Measurements from ENCODE around the gene ZNF775. TPM values are rescaled to one million over a fixed set of nuclear protein-coding genes. Genes with fewer than 3 reads are reported as not detected.
A peak's percentile ranks its signal among the peaks of the same experiment; 100 is the strongest.

Gene ZNF775
- total RNA-seq, 2 experiments from 2014 or later, result 3.9 to 5.1 TPM

GRCh38 chr7:150370612-150371071 lies 8.5 kb upstream of the ZNF775 start:
- DNase-seq (no peak), ATAC-seq (no peak)
- ChIA-PET POLR2A (interaction anchor here (0.8 kb wide), 1 partner anchor 385 kb away, joined by 7 read pairs; no protein-coding TSS in a partner anchor), CTCF (interaction anchor here (0.6 kb wide), 1 partner anchor 144 kb away, joined by 3 read pairs; the partner anchor contains the start of gene GIMAP7)
- Mint-ChIP-seq H3K4me3 (peak overlapping the region; percentile 90), H3K36me3 (ENCODE audit: low read depth) (peaks cover 27% of the 10 kb centered on the region), H3K27ac (peak overlapping the region; percentile 75), H3K9me3 (ENCODE audit: low read depth) (no peaks in the 10 kb centered on the region), H3K4me1 (peaks cover 43% of the 10 kb centered on the region), H3K27me3 (no peaks in the 10 kb centered on the region)
- intact Hi-C loops (cut with DNase I, micrococcal nuclease), result loop anchor here (2.0 to 10.0 kb wide), 2 partner anchors 14 to 974 kb away; partner anchors contain the start of gene NUB1 (in 1 of the 2)

- intact Hi-C loops (cut with DNase I, micrococcal nuclease), result loop anchor here (2.0 to 10.0 kb wide), 2 partner anchors 15 to 973 kb away; partner anchors contain the start of gene NUB1 (in 1 of the 2)
- no peak for ATAC-seq
- peaks cover 30% of the 10 kb centered on the region for H3K36me3 Mint-ChIP-seq (ENCODE audit: low read depth)
- no peaks in the 10 kb centered on the region for H3K9me3 Mint-ChIP-seq (ENCODE audit: low read depth)
- no peak overlapping the region for H3K27ac Mint-ChIP-seq
- H3K4me3 Mint-ChIP-seq, result no peak overlapping the region
- no peaks in the 10 kb centered on the region for H3K27me3 Mint-ChIP-seq
- ChIA-PET POLR2A (interaction anchor here (0.8 kb wide), 1 partner anchor 384 kb away, joined by 7 read pairs; no protein-coding TSS in a partner anchor), CTCF (interaction anchor here (0.6 kb wide), 1 partner anchor 143 kb away, joined by 3 read pairs; the partner anchor contains the start of gene GIMAP7)
- DNase-seq, result no peak
- H3K4me1 Mint-ChIP-seq, result peaks cover 48% of the 10 kb centered on the region
These were observed 7.8 kb upstream of the ZNF775 start for GRCh38 chr7:150371131-150371995.

DNA sequence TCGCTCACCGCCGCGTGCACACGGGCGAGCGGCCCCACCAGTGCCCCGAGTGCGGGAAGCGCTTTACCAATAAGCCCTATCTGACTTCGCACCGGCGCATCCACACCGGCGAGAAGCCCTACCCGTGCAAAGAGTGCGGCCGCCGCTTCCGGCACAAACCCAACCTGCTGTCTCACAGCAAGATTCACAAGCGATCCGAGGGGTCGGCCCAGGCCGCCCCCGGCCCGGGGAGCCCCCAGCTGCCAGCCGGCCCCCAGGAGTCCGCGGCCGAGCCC lies 7.2 kb upstream of the ZNF775 start:
- Mint-ChIP-seq H3K4me1 (peaks cover 52% of the 10 kb centered on the region), H3K36me3 (ENCODE audit: low read depth) (peaks cover 30% of the 10 kb centered on the region), H3K27ac (no peak overlapping the region), H3K4me3 (no peak overlapping the region), H3K27me3 (no peaks in the 10 kb centered on the region), H3K9me3 (ENCODE audit: low read depth) (no peaks in the 10 kb centered on the region)
- ChIA-PET POLR2A (no interaction called here), CTCF (interaction anchor here (1.1 kb wide), 1 partner anchor 15 kb away, joined by 4 read pairs; no protein-coding TSS in a partner anchor)
- ATAC-seq, result no peak
- no peak for DNase-seq
- intact Hi-C loops (cut with DNase I, micrococcal nuclease), result loop anchor here (2.0 to 10.0 kb wide), 2 partner anchors 15 to 973 kb away; partner anchors contain the start of gene NUB1 (in 1 of the 2)

GRCh38 chr7:150372271-150373048 lies 6.7 kb upstream of the ZNF775 start:
- ATAC-seq (no peak), DNase-seq (no peak)
- intact Hi-C loops (cut with DNase I, micrococcal nuclease), result loop anchor here in 1 of 2 experiments (10.0 kb wide), 1 partner anchor 972 kb away; the partner anchor contains the start of gene NUB1
- Mint-ChIP-seq H3K9me3 (ENCODE audit: low read depth) (no peaks in the 10 kb centered on the region), H3K4me3 (no peak overlapping the region), H3K36me3 (ENCODE audit: low read depth) (peaks cover 30% of the 10 kb centered on the region), H3K27ac (no peak overlapping the region), H3K27me3 (no peaks in the 10 kb centered on the region), H3K4me1 (peaks cover 55% of the 10 kb centered on the region)
- POLR2A ChIA-PET, result no interaction called here
- CTCF ChIA-PET, result interaction anchor here (1.1 kb wide), 1 partner anchor 16 kb away, joined by 4 read pairs; no protein-coding TSS in a partner anchor

DNA sequence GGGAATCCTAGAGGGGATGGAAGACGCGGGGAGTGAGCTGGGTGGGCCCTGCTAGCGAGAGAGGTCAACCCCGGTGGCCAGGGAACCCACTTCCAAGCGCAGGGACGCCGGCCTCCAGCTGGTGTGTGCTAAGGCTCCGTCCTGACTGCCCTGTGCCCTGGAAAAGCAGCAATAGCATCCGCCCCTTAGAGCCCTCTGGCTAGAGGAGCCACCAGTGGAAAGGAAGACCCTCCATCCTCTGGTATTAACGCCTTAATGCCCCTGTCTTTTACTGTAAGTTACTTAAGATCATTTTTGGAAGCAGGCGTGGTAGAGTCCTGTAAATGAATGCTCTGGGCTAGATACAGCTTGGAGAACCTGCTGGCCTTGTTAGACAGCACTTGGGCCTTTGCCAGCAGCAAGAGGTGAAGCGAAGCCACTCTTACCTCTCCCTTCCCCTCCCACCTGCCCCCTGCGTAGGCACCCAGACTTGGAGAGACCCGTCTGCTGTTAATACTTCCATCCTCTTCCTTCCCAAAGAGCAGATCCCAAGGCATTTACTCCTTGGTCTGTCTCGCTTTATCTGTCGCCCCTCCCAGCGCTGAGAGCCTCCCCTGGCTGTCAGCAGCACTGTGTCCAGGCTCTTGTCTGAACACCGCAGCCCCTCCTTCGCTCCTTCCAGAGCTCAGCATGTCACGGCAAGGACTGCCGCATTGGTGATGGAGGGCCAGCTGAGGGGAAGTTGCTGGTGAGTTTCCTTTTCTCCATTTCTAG lies 5.9 kb upstream of the ZNF775 start:
- Mint-ChIP-seq H3K27ac (peak overlapping the region; percentile 38), H3K4me3 (no peak overlapping the region), H3K9me3 (ENCODE audit: low read depth) (no peaks in the 10 kb centered on the region), H3K36me3 (ENCODE audit: low read depth) (peaks cover 30% of the 10 kb centered on the region), H3K4me1 (peaks cover 57% of the 10 kb centered on the region), H3K27me3 (no peaks in the 10 kb centered on the region)
- DNase-seq (no peak), ATAC-seq (no peak)
- ChIA-PET POLR2A (interaction anchor here (0.6 kb wide), 1 partner anchor 48 kb away, joined by 3 read pairs; no protein-coding TSS in a partner anchor), CTCF (interaction anchor here (1.1 kb wide), 1 partner anchor 16 kb away, joined by 4 read pairs; no protein-coding TSS in a partner anchor)
- intact Hi-C loops (cut with DNase I, micrococcal nuclease), result loop anchor here in 1 of 2 experiments (10.0 kb wide), 1 partner anchor 972 kb away; the partner anchor contains the start of gene NUB1

GRCh38 chr7:150374026-150374425 lies 5.1 kb upstream of the ZNF775 start:
- no peaks in the 10 kb centered on the region for H3K9me3 Mint-ChIP-seq (ENCODE audit: low read depth)
- intact Hi-C loops (cut with DNase I, micrococcal nuclease), result loop anchor here in 1 of 2 experiments (10.0 kb wide), 1 partner anchor 971 kb away; the partner anchor contains the start of gene NUB1
- H3K27ac Mint-ChIP-seq, result peak overlapping the region; percentile 38
- no peaks in the 10 kb centered on the region for H3K27me3 Mint-ChIP-seq
- DNase-seq (no peak), ATAC-seq (no peak)
- ChIA-PET CTCF (interaction anchor here (0.6 to 0.7 kb wide), 2 partner anchors 45 to 50 kb away, joined by 3 read pairs; partner anchors contain the start of gene ACTR3C), POLR2A (no interaction called here)
- peaks cover 58% of the 10 kb centered on the region for H3K4me1 Mint-ChIP-seq
- peaks cover 28% of the 10 kb centered on the region for H3K36me3 Mint-ChIP-seq (ENCODE audit: low read depth)
- H3K4me3 Mint-ChIP-seq, result no peak overlapping the region

DNA sequence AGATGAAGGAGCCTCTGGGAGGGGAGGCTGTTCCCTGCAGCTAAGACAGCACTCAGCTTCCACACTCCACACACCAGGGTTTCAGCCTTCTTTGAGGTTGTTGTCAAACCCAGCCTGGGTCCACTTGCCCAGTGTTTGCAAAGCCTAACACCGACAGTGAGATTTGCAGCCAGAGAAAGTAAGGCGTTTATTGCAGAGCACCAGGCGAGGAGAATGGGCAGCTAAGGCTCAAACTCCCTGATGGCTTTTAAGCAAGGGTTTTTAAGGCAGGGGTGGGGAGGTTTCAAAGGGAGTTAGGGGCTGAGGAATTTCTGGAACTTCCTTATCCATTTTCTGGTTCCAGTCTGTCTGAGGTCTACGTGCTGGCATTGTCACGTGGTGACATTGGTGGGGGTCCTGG lies 4.7 kb upstream of the ZNF775 start:
- Mint-ChIP-seq H3K4me1 (peaks cover 58% of the 10 kb centered on the region), H3K27ac (peak overlapping the region; percentile 34), H3K27me3 (no peaks in the 10 kb centered on the region), H3K9me3 (ENCODE audit: low read depth) (no peaks in the 10 kb centered on the region), H3K4me3 (no peak overlapping the region), H3K36me3 (ENCODE audit: low read depth) (peaks cover 27% of the 10 kb centered on the region)
- no peak for DNase-seq
- ChIA-PET CTCF (interaction anchor here (0.6 to 1.1 kb wide), 4 partner anchors 26 to 51 kb away, joined by 3 to 4 read pairs (median 3); partner anchors contain the start of gene ACTR3C), POLR2A (interaction anchor here (0.7 kb wide), 1 partner anchor 32 kb away, joined by 3 read pairs; no protein-coding TSS in a partner anchor)
- no peak for ATAC-seq
- intact Hi-C loops (cut with DNase I, micrococcal nuclease), result loop anchor here in 1 of 2 experiments (10.0 kb wide), 1 partner anchor 970 kb away; the partner anchor contains the start of gene NUB1

DNA sequence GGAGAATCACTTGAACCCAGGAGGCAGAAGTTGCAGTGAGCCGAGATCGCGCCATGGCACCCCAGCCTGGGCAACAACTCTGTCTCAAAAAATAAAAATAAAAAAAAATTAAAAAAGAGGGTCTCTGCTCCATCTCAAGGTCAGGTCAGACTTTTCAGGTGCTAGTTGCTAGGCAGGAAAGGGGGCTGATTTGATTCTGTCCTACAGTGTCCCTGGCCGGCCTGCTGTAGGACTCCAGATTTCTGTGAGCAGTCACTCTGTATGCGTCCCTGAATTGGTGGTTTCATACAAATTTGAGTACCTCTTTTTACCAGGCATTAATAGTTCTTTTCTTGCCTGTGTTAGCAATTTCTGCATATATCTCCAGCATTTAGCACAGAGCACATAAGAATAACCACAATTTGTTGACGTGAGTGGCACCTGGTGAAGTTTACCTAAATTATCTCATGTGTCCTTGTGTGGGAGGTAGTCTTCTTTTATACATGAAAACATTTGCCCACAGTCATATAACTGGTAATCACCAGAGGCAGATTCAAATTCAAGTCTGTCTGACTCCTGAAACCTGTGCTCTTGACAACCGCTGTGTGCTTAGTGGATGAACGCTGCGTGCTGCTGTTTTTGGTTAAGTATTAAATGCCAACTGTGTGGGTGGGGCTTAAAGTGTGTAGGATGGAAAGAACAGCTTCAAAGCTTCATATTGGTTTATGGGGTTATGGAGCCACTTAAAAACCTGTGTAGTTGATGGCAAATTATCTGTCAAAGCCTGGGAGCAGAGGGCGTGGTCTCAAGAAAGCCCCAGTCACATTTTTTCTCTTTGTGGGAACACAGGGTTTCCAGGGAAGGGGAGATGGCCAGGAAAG lies 3.2 kb upstream of the ZNF775 start:
- intact Hi-C loops (cut with DNase I, micrococcal nuclease), result loop anchor here (5.0 to 10.0 kb wide), 6 partner anchors 54 to 1129 kb away; partner anchors contain the start of genes ACTR3C (in 1 of the 2), CDK5 (in 1 of the 2), FASTK (in 1 of the 2) and LRRC61 (in 1 of the 2)
- CTCF ChIA-PET, result interaction anchor here (0.7 to 1.1 kb wide), 3 partner anchors 14 to 38 kb away, joined by 3 to 4 read pairs (median 3); no protein-coding TSS in a partner anchor
- peak; percentile 35 for ATAC-seq
- Mint-ChIP-seq H3K9me3 (ENCODE audit: low read depth) (no peaks in the 10 kb centered on the region), H3K27me3 (no peaks in the 10 kb centered on the region), H3K4me1 (peaks cover 58% of the 10 kb centered on the region), H3K36me3 (ENCODE audit: low read depth) (peaks cover 19% of the 10 kb centered on the region), H3K4me3 (peak overlapping the region; percentile 17), H3K27ac (peak overlapping the region; percentile 86)
- POLR2A ChIA-PET, result interaction anchor here (0.5 to 0.6 kb wide), 3 partner anchors 140 to 535 kb away, joined by 3 to 4 read pairs (median 3); no protein-coding TSS in a partner anchor
- DNase-seq, result peak; percentile 73

- Mint-ChIP-seq H3K27me3 (no peaks in the 10 kb centered on the region), H3K27ac (peak overlapping the region; percentile 86), H3K4me1 (peaks cover 59% of the 10 kb centered on the region), H3K9me3 (ENCODE audit: low read depth) (no peaks in the 10 kb centered on the region), H3K36me3 (ENCODE audit: low read depth) (peaks cover 18% of the 10 kb centered on the region), H3K4me3 (peak overlapping the region; percentile 17)
- ATAC-seq (no peak), DNase-seq (no peak)
- intact Hi-C loops (cut with DNase I, micrococcal nuclease), result loop anchor here (5.0 to 10.0 kb wide), 6 partner anchors 54 to 1129 kb away; partner anchors contain the start of genes ACTR3C (in 1 of the 2), CDK5 (in 1 of the 2), FASTK (in 1 of the 2) and LRRC61 (in 1 of the 2)
- CTCF ChIA-PET, result interaction anchor here (0.9 kb wide), 1 partner anchor 37 kb away, joined by 3 read pairs; no protein-coding TSS in a partner anchor
- POLR2A ChIA-PET, result interaction anchor here (0.5 to 0.6 kb wide), 3 partner anchors 139 to 534 kb away, joined by 3 to 4 read pairs (median 3); no protein-coding TSS in a partner anchor
These were observed 2.6 kb upstream of the ZNF775 start for GRCh38 chr7:150376560-150376959.

Measured in activated CD4-positive, alpha-beta T cell treated with anti-CD3 and anti-CD28 coated beads for 36 hours (primary cell).